CD4-positive, alpha-beta T cell treated with Interleukin-2 at 100 ng/mL for 4 hours (primary cell): Measurements from ENCODE around the gene PLOD2.

Experiments
- DNase-seq: peaks from one replicate; pipeline ENCODE4 v3.0.0-alpha.2; 2020; ENCODE audit warnings: low spot score

Gene PLOD2

GRCh38 chr3:146100180-146100579, 60.8 kb downstream of the PLOD2 start:
- DNase-seq, result no peak

GRCh38 chr3:146099316-146099715, 61.7 kb downstream of the PLOD2 start:
- DNase-seq, result no peak

DNA sequence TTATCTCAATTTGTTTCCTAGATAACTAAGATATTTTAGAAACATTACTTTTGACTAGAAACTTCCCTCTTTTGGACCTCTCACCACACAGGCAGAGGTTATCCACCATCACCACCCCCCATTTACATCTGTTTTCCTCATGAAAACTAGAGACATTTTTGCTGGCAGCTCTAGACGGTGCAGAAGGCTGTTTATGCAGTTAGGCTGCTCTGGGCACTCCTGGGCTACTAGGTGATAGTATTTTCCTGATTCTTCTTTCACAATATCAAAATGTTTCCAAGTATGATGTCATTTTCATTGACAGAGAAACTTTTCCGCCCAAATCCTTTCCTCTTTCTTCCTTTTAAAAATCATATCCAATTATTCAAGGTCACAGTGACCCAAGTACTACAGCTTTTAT, 67.1 kb downstream of the PLOD2 start:
- DNase-seq, result no peak

GRCh38 chr3:146092230-146092629, 68.8 kb downstream of the PLOD2 start:
- DNase-seq, result no peak

GRCh38 chr3:146091397-146091796, 69.6 kb downstream of the PLOD2 start:
- DNase-seq, result no peak

- no peak for DNase-seq
Observed at GRCh38 chr3:146090521-146090920, 70.5 kb downstream of the PLOD2 start.

DNA sequence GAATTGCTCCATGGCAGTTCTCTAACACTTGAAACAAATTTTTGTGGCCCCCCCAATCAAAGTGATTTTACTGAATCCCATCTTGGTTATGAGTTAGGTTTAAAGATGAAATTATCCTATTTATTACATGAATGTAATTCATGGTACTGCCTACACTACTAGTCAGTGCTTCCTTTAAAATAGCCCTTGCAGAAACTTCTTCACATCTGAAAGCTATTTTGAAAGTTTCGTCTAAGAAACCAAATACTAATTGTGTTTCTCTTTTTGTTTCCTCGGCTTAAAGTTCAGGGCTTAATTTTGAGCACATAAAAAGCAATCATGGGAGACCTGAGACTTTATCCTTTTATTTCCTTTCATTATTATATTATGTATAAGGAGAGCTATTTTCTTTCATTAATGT, 72.1 kb downstream of the PLOD2 start:
- no peak for DNase-seq

DNA sequence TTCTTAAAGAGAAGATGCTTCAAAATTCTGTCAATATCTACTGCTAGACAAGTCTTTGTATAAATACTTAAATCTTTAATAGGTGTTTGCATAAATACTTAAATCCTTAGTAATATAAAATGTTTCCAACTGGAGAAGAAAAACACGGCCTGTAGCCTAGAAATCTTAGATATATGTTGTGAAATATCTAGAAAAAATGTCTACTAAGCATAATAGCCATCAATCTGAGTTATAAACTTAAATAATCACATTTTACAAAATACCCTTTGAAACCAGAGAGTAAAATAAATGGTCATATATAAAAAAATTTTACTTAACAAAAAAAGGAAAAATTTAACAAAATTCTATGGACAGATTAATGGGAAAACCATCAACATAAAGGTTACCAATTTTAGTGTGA, 73.9 kb downstream of the PLOD2 start:
- DNase-seq, result no peak

DNA sequence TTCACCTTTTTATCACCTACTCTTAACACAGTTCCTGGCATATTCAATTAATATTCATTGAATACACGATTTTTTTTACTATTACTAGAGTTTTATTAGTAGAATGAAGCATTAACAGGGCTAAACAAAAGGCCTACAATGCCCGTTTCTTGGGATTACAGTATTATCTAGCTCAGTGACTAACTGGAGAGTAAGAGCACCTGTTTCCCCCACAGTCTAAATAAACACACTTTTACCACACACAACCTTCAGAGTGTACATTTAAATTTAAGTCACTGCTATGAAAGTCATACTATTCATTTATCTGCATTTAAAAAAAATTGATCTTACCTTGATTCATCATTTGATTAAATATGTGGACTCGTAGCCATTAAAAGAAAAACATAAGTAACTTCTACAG, 74.8 kb downstream of the PLOD2 start:
- DNase-seq, result no peak

GRCh38 chr3:146085678-146086077, 75.3 kb downstream of the PLOD2 start:
- DNase-seq, result no peak

DNA sequence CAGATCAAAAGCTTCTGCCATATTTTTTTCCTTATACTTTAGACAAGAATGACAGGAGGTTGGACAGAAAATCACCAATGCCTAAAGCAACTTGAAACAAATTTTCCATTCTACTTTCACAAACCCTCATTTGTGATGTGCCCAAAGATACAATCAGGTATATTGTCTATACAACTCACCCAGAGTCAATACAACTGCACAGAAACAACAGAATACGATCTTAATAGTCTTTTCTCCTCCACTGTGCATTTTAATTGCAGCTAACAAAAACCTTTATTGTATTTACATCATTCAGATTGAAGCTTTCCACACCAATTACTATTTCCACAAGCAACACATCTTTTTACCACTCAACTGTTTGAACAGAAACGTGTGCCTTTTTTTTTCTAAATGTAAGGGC, 80.4 kb downstream of the PLOD2 start:
- no peak for DNase-seq

GRCh38 chr3:146078031-146078430, 83.0 kb downstream of the PLOD2 start:
- no peak for DNase-seq

- DNase-seq, result no peak
Observed at GRCh38 chr3:146077181-146077580, 83.8 kb downstream of the PLOD2 start.

DNA sequence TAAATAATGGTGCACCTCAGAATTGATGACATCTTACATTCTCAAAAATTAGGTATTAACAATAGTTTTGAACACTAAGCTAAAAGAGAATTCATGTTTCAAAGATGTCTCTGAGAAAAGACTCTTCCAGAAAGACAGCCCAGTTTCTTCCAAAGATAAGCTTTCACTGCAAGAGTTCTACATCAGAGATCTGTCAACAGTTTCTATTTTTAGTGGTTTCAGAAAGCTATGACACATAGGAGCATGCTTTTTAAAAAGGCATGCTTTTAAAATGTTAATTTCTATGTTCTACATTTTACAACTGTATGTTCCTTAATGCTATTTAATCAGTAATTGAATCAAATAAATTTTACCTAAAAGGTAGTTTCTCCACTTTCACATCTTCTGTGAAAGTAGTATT, 88.2 kb downstream of the PLOD2 start:
- no peak for DNase-seq

GRCh38 chr3:146072061-146072460, 88.9 kb downstream of the PLOD2 start:
- no peak for DNase-seq

DNA sequence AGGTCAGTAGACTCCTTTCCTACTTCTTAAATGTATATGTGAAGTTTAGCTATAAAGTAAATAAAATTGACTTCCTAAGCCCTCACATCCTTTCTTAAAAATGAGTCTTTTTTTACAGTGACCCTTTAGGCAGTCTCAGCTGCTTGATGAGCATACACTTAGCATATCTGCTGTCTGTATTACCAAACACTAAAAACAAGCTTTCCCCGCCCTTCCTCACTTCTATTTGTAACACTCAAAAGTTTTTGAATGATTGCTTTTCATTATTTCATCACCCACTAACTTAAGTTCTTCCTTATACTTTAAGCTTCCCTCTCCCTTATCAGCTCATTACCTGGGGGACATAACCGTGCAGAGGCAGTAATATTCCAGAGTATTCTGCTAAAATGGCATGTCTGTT, 89.4 kb downstream of the PLOD2 start:
- DNase-seq, result no peak

GRCh38 chr3:146067048-146067447, 93.9 kb downstream of the PLOD2 start:
- no peak for DNase-seq

GRCh38 chr3:146065573-146066006, 95.4 kb downstream of the PLOD2 start:
- peak; percentile 24 for DNase-seq

GRCh38 chr3:146058241-146058640, 102.7 kb downstream of the PLOD2 start:
- no peak for DNase-seq

DNA sequence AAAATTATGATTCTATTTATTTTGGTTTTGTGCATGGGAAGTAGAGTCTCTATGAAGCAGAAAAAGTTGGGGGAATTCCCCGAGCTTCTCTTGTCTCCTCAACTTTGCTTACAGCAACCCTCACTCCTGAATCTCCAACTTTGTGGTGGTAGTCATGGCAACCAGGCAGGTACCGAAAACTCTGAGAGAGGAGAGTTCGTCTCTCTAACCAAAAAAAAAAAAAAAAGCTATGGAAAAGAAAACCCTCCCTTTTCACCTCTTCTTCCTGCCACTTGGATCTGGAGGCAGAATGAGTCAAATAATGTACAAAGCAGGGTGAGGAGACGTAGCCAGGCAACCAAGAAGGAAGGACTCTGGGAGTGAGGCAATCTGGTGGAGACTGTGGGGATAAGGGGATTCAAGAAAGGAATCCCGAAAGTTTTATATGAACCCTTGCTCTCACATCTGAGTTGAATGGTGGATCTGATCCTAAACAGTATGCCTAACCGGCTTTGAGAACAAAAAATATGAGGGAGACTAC, 108.1 kb downstream of the PLOD2 start:
- no peak for DNase-seq

- no peak for DNase-seq
Observed at GRCh38 chr3:146052056-146052790, 108.8 kb downstream of the PLOD2 start.

DNA sequence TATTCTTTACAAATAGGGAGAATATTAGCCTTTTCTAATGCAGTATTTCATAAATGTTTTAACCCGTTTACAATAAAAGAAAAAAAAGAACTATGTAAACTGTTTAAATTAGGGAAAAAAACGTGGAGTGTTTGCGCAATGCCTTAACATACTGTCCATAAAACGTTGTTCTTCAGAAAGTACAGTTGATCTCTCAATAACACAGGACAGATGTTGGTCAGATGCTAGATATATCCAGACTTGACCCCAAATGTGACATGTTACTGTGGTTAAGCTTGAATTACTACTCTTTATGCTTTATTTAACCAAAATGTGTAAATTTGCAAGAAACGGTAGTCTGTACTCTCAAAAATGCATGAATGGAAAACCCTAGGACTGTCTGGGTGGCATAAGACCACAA, 110.3 kb downstream of the PLOD2 start:
- no peak for DNase-seq

GRCh38 chr3:146047485-146047884, 113.5 kb downstream of the PLOD2 start:
- no peak for DNase-seq

DNA sequence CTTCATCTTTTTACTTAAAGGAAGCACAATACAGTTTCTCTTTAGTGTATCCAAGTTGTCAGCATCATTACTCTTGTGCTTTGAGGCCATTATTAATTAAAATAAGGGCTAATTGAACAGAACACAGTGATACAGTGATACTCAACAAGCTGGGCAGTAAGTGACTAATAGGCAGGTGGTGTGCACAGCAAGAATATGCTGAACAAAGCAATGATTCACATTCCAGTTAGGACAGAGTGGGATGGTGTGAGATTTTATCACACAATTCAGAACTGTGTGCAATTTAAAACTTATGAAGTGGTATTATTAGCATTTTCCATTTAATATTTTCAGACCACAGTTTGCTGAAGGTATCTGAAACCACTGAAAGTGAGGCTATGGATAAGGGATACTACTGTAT, 116.9 kb downstream of the PLOD2 start:
- no peak for DNase-seq
